Measurements from ENCODE around the gene FAM47E. TPM values are rescaled to one million over a fixed set of nuclear protein-coding genes. Genes with fewer than 3 reads are reported as not detected.
A peak's percentile ranks its signal among the peaks of the same experiment; 100 is the strongest.

The FAM47E gene
- total and polyA plus RNA-seq, 2 of the 13 experiments (the other 11 are each of a cell fraction or from before 2014, with no cell fraction given) = 0.33 to 0.66 TPM

DNA sequence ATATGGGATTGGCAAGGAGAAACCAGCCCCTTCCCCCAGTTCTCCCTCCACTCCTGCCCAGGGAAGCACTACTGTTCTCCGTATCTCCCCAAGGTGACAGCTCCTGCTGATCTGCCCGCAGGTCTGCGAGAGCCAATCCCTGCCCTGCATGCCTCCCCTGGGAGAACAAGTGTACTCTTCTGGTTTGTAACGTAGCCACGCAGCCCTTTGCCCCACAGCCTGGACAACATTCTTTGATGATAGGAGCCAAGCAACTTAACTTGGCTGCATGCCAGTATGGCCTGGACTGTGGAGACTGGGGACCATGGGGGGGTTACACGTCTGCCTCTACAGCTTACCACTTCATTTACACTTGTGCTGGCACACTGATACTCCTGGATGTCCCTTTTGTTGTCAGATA, 57.0 kb downstream of the FAM47E start (continued):
- TF ChIP-seq, protein P1, sequence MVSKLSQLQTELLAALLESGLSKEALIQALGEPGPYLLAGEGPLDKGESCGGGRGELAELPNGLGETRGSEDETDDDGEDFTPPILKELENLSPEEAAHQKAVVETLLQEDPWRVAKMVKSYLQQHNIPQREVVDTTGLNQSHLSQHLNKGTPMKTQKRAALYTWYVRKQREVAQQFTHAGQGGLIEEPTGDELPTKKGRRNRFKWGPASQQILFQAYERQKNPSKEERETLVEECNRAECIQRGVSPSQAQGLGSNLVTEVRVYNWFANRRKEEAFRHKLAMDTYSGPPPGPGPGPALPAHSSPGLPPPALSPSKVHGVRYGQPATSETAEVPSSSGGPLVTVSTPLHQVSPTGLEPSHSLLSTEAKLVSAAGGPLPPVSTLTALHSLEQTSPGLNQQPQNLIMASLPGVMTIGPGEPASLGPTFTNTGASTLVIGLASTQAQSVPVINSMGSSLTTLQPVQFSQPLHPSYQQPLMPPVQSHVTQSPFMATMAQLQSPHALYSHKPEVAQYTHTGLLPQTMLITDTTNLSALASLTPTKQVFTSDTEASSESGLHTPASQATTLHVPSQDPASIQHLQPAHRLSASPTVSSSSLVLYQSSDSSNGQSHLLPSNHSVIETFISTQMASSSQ (IDR thresholded peaks at IDR 0.05; ENCODE audit: low read depth) = no peak
- TF ChIP-seq, protein P1 (CRISPR knock-in tag; IDR thresholded peaks at IDR 0.05; ENCODE audit: borderline replicate concordance) = no peak
- TF ChIP-seq DPF2 (CRISPR knock-in tag; IDR thresholded peaks at IDR 0.05; ENCODE audit: borderline replicate concordance, low read depth) = peak; percentile 44; the same call in 1 of the 2 replicates
- 0 out of 4 replicates have a peak, but pooled peaks of 1 of the 2 experiments have one; percentile 17 for TF ChIP-seq POLR2A (IDR thresholded peaks at IDR 0.05; ENCODE audit: insufficient read depth in 1 of 2, low read depth in 2 of 2, low read length in 2 of 2)
- TF ChIP-seq, protein P2, sequence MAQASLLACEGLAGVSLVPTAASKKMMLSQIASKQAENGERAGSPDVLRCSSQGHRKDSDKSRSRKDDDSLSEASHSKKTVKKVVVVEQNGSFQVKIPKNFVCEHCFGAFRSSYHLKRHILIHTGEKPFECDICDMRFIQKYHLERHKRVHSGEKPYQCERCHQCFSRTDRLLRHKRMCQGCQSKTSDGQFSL (CRISPR knock-in tag; IDR thresholded peaks at IDR 0.05) = peak; percentile 80; the same call in 1 of the 2 replicates
- TF ChIP-seq ZSCAN21 (CRISPR knock-in tag; IDR thresholded peaks at IDR 0.05; ENCODE audit: borderline replicate concordance) = no peak
- TF ChIP-seq FOXA1 (IDR thresholded peaks at IDR 0.05) = no peak
- TF ChIP-seq FOXA1 (CRISPR knock-in tag; IDR thresholded peaks at IDR 0.05) = no peak
- TF ChIP-seq ZNF350 (CRISPR knock-in tag; IDR thresholded peaks at IDR 0.05; ENCODE audit: borderline replicate concordance, low read depth) = no peak
- TF ChIP-seq HNRNPLL (IDR thresholded peaks at IDR 0.05; ENCODE audit: low read depth, low read length, poor library complexity, severe bottlenecking) = peak; percentile 25
- peak; percentile 79 for TF ChIP-seq ZMYM4 (CRISPR knock-in tag; IDR thresholded peaks at IDR 0.05)
- peak; percentile 74; the same call in 1 of the 2 replicates for TF ChIP-seq FOXO1 (CRISPR knock-in tag; IDR thresholded peaks at IDR 0.05)
- TF ChIP-seq ATF7 (IDR thresholded peaks at IDR 0.05) = no peak
- no peak for TF ChIP-seq ATF7 (CRISPR knock-in tag; IDR thresholded peaks at IDR 0.05)
- no peak for TF ChIP-seq ZNF839 (CRISPR knock-in tag; IDR thresholded peaks at IDR 0.05; ENCODE audit: borderline replicate concordance)
- peak; percentile 60; the same call in 1 of the 2 replicates for TF ChIP-seq RARA (CRISPR knock-in tag; IDR thresholded peaks at IDR 0.05)
- no peak for TF ChIP-seq ZNF720 (CRISPR knock-in tag; IDR thresholded peaks at IDR 0.05)
- TF ChIP-seq ZNF549 (CRISPR knock-in tag; IDR thresholded peaks at IDR 0.05) = no peak
- TF ChIP-seq ZNF337 (CRISPR knock-in tag; IDR thresholded peaks at IDR 0.05; ENCODE audit: borderline replicate concordance, low read depth) = 0 out of 2 replicates have a peak, but pooled peaks have one; percentile 49
- TF ChIP-seq ZNF609 (CRISPR knock-in tag; IDR thresholded peaks at IDR 0.05; ENCODE audit: borderline replicate concordance) = peak; percentile 40; the same call in 1 of the 2 replicates
- TF ChIP-seq, protein P3, sequence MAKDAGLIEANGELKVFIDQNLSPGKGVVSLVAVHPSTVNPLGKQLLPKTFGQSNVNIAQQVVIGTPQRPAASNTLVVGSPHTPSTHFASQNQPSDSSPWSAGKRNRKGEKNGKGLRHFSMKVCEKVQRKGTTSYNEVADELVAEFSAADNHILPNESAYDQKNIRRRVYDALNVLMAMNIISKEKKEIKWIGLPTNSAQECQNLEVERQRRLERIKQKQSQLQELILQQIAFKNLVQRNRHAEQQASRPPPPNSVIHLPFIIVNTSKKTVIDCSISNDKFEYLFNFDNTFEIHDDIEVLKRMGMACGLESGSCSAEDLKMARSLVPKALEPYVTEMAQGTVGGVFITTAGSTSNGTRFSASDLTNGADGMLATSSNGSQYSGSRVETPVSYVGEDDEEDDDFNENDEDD (CRISPR knock-in tag; IDR thresholded peaks at IDR 0.05; ENCODE audit: borderline replicate concordance) = no peak
- TF ChIP-seq NCOA2 (CRISPR knock-in tag; IDR thresholded peaks at IDR 0.05) = 0 out of 2 replicates have a peak, but pooled peaks have one; percentile 30
